ENCODE results near the gene BAIAP2.

GRCh38 chr17:81063106-81064093 is 28.4 kb downstream of the BAIAP2 start:
- TF ChIP-seq POLR2A (IDR thresholded peaks at IDR 0.05) (no peak), CTCF (IDR thresholded peaks at IDR 0.05) (no peak)
